HG03565 (cell line): ENCODE data around the gene SIRT3.

Experiments used
- ATAC-seq: cut with Tn5 transposase; IDR thresholded peaks from one replicate; pipeline ENCODE4 v1.9.1; 2021; ENCODE audit warnings: mild to moderate bottlenecking, moderate library complexity; ENCODE audit not compliant: unreplicated experiment

SIRT3 gene

DNA sequence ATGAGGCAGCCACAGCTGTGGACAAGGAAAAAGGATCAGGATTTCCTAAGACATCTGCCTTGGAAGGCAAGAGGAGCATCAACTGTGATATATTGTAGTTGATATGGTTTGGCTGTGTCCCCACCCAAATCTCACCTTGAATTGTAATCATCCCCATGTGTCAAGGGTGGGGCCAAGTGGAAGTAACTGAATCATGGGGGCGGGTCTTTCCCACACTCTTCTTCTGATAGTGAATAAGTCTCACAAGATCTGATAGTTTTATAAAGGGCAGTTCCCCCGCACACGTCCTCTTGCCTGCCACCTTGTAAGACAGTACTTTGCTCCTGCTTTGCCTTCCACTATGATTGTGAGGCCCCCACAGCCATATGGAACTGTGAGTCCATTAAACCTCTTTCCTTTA lies 18.4 kb downstream of the SIRT3 start:
- ATAC-seq, result no peak

- no peak for ATAC-seq
These were observed 19.8 kb downstream of the SIRT3 start for GRCh38 chr11:216081-216974.

GRCh38 chr11:215581-216037 lies 20.5 kb downstream of the SIRT3 start:
- no peak for ATAC-seq

DNA sequence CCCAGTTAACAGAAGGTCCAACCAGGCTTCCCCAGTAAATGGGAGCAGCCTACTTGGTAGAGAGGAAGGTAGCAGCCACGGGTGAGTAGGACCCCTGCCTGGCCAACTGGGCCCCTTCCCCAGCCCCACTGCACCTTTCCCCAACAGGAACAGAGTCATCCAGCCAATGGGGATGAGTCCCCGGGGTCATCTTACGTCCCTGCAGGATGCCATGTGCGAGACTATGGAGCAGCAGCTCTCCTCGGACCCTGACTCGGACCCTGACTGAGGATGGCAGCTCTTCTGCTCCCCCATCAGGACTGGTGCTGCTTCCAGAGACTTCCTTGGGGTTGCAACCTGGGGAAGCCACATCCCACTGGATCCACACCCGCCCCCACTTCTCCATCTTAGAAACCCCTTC lies 22.1 kb downstream of the SIRT3 start:
- no peak for ATAC-seq

- ATAC-seq, result no peak
These were observed 23.0 kb downstream of the SIRT3 start for GRCh38 chr11:213111-213510.

DNA sequence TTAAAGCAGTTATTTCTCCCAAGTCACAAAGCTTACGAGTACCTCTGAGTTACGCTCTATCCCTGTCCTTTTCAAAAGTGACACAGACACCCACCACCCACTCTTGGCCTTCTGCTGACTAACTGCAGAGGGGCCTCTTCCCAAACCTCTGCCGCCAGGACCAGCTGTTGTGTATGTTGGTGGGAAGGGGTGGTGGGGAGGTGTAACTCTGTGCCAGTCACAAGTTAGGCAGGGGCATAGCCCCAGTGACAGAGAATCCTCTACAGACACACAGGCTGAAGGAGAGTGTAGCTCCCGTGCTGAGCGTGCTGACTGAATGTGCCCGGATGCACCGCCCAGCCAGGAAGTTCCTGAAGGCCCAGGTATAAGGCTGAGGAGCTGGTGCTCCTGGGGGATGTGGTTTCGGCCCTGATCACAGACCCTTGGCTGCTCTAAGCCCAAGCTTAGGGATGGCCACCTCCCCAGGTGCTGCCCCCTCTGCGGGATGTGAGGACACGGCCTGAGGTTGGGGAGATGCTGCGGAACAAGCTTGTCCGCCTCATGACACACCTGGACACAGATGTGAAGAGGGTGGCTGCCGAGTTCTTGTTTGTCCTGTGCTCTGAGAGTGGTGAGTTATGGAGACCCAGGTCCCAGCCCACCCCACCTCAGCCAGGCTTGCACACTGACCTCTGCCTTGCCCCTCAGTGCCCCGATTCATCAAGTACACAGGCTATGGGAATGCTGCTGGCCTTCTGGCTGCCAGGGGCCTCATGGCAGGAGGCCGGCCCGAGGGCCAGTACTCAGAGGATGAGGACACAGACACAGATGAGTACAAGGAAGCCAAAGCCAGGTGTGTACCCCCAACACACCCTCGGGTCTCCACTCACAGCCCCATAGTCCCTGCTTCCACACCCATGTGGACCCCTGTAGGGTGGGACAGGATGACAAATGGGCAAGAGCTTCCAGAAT lies 23.7 kb downstream of the SIRT3 start:
- no peak for ATAC-seq

DNA sequence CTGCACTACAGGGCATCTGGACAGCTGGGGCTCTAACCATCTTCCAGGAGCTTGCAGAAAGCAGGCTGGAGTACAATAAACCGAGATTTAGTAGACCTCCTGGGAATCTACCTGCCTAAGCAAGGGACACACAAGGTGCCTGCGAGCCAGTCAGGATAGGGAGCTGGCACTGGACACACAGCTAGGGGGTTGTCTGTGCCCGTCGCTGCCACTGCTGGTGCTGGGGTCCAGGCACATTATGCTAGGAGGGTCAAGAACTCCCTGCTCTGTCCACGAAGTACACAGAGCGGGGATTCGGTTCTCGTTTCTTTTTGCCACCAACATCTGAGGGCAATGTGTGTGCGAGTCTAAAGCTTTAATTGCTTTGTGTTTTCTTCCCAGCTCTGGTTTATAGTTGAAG lies 24.4 kb downstream of the SIRT3 start:
- ATAC-seq, result no peak

DNA sequence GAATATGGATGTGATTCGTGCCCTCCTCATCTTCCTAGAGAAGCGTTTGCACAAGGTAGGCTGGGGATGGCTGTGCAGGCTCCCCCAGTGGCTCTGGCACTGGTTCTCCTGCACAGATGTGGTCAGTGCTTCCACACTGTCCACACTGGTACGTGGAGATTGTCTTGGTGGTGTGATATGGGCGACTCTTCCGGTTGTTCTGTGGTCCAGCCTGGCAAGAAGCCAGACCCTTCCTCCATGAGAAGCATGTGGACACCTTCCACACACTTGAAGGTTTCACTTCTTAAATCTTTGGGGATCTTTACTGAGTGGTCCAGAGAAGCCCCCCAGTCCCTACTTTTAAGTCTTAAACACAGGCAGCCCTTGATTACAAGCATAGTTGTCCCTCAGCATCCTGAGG lies 24.8 kb downstream of the SIRT3 start:
- no peak for ATAC-seq

GRCh38 chr11:210803-211180 lies 25.4 kb downstream of the SIRT3 start:
- no peak for ATAC-seq

DNA sequence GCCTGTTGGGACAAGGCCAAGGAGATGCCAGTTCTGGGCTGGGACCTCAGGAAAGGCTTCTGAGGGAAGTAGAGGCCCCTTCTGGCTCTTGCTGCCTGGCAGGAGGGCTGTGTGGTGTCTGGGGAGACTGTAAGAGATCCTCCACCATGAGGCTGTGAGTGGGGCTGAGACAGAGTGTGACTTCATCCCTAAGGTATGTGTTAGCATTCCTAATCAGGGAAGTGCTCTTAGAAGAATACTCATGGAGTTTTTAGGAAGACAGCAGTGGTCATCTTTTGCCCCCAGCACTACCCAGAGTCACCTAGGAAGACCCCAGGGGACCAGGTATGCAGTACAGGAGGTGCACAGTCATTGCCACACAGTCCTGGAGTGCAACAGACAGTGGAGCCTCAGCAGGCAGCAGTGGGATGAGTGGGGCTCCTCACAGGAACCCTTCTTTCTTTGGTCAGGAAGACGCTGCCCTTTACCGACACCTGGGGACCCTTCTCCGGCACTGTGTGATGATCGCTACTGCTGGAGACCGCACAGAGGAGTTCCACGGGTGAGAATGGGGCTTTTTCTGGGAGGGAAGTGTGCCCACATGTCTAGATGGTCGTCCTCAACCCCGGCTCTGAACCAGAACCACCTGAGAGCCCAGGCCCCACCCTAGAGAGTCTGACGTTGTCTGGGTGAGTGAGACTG lies 25.9 kb downstream of the SIRT3 start:
- no peak for ATAC-seq

- no peak for ATAC-seq
These were observed 26.6 kb downstream of the SIRT3 start for GRCh38 chr11:209275-210121.

- no peak for ATAC-seq
These were observed 27.3 kb downstream of the SIRT3 start for GRCh38 chr11:208917-209260.

- ATAC-seq, result no peak
These were observed 27.8 kb downstream of the SIRT3 start for GRCh38 chr11:208181-208916.

GRCh38 chr11:207863-208180 lies 28.3 kb downstream of the SIRT3 start:
- no peak for ATAC-seq

DNA sequence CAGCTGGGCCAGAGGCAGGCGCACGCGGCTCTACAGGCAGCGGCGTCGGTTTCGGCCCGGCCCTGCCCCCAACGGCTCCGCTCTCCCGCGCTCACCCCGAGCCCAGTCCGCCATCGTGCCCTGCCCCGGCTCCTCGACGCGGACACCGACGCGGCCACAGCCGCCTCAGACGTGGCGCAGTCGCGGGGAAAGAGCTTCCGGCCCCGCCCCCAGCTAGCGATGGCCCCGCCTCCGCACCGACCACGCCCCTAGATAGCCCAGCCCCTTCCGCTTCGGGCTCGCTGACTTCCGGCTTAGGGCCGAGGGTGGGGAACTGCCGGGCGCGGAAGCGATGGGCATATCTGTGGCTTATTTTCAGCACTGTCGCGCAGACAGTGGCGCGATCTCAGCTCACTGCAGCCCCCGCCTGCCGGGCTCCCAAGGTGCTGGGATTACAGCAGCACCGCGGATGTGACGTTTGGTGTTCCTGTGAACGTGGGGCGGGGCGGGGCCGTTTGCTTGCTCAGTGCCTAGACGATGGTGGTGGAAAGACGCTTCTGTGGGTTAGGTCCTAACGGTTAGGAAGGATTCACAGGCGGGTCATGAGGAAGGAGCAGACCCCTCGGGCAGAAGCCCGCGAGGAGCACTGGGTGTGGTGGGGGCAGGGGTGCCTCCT lies 28.8 kb downstream of the SIRT3 start, which contains the start of the genes BET1L and RIC8A:
TSS of gene BET1L (minus strand) at position 192 of the 655 bp plus-strand sequence. CDS start at position 114, 78 bp downstream.
TSS of gene RIC8A (plus strand) at position 501 of the 655 bp plus-strand sequence. CDS start 1,147 bp downstream, outside the sequence.
- peak; percentile 73 for ATAC-seq

DNA sequence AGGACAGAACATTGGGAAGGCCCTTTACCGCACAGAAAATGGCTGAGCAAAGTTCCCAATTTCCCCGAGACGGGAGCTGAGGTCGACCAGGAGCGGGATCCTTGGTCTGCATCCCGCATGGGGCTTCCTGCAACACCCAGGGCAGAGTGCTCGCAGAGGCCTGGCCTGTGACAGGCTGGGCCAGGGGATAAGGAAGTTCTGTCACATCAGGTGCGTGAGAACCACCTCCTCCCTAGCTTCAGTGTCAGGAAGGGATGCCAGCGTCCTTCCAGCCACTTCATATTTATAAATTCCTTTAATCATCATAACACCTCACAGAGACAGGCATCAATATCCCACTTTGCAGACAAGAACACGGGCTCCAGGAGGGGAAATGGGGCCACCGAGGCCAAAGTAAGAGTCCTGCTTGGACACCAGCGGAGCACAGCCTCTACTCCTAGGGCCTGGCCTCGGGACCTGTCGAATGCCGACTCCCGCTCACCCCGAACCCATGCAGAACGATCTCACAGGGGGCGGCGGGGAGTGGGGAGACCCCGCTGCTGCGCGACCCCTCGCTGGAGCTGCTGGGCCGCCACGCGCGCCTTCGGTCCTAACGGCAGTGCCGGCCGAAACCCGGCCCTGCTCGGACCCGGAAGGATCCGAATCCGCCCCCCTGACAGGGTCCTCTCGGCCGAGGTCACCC lies 29.5 kb downstream of the SIRT3 start:
- peak; percentile 7 for ATAC-seq

GRCh38 chr11:206002-206384 lies 30.1 kb downstream of the SIRT3 start:
- no peak for ATAC-seq

GRCh38 chr11:205221-206001 lies 30.7 kb downstream of the SIRT3 start:
- ATAC-seq, result no peak
